Right lobe of liver (tissue), 6 donors: ENCODE measurements around the gene CD46. TPM values are rescaled to one million over a fixed set of nuclear protein-coding genes. Genes with fewer than 3 reads are reported as not detected.

Experiments used
- ATAC-seq, 4 donors: fragments of 200-7000 bp; cut with Tn5 transposase; one replicate each; pipeline ENCODE4 v1.9.1; 2020; ENCODE audit warnings: mild to moderate bottlenecking in 4 of 4, moderate library complexity in 4 of 4
- DNase-seq, 3 donors: peaks; one replicate each; pipeline ENCODE4 v3.0.0-alpha.2; 2020
- H3K27ac ChIP-seq, 3 donors: fragments of 200-600 bp; one replicate each; pipeline ENCODE4 v1.8.0; 2022
- H3K27me3 ChIP-seq, 2 donors: fragments of 200-600 bp; one replicate each; pipeline ENCODE4 v1.8.0; 2022
- H3K36me3 ChIP-seq, 4 donors: fragments of 200-600 bp; sonication (generic) in 1 of 4; one replicate each; pipeline versions ENCODE4 v1.5.1 to v1.8.0; 2017 to 2022; ENCODE audit warnings: control low read depth in 1 of 4
- H3K4me1 ChIP-seq, 4 donors: fragments of 200-600 bp; sonication (generic) in 1 of 4; one replicate each; pipeline versions ENCODE4 v1.5.1 to v1.8.0; 2017 to 2022; ENCODE audit warnings: control low read depth in 1 of 4
- H3K4me3 ChIP-seq, 3 donors: fragments of 200-600 bp; one replicate each; pipeline ENCODE4 v1.8.0; 2022
- H3K9me3 ChIP-seq, 4 donors: fragments of 200-600 bp; sonication (generic) in 1 of 4; one replicate each; pipeline versions ENCODE4 v1.5.1 to v1.8.0; 2017 to 2022; ENCODE audit warnings: control low read depth in 1 of 4
- POLR2A ChIP-seq: fragments of 450-650 bp; IDR thresholded peaks from one replicate; pipeline ENCODE4 v1.6.1; 2017; ENCODE audit warnings: antibody characterized with exemption, mild to moderate bottlenecking
- WGBS: methylation state at CpG from one replicate; pipeline ENCODE4 v1.1.6; 2018; ENCODE audit warnings: low coverage, low lambda C conversion rate; ENCODE audit not compliant: insufficient coverage; ENCODE audit errors: missing lambda C conversion rate; 5-methylcytosine and 5-hydroxymethylcytosine counted together
- intact Hi-C, 2 donors: fragments of 100-400 bp; cut with DNase I; formaldehyde crosslinking; loops; one replicate each; pipeline versions ENCODE4 v1.11.2 to v1.14.1; 2022
- total RNA-seq, 6 experiments: library from RNA; depleted of rRNA in 2 of 6; stranded (reverse); fragments of >200 nt in 2 of 6; fragmentation: NEBNext Ultra II Directional in 3 of 6; extraction: Animal tissue kit (Norgen Biotek cat#: 25700) in 3 of 6; gene quantifications; one replicate each; pipeline versions ENCODE4 v1.1.0 to v1.2.4, GENCODE V29; 2016 to 2023
- TF ChIP-seq, protein P1 (sequence below), 4 donors: fragments of 200-600 bp in 3 of 4; fragments of 450-650 bp in 1 of 4; IDR thresholded peaks; one replicate each; pipeline versions ENCODE4 v1.5.1 to v1.8.0; 2016 to 2022; ENCODE audit warnings: antibody characterized with exemption in 4 of 4, mild to moderate bottlenecking in 2 of 4
- donor health status: DM: no; HTN: yes; CAD: no.
- donor health status: DM: no; HTN: no; CAD: no.
- donor health status: DM: no; HTN: no; CAD: no.
- donor health status: DM: no; HTN: yes; CAD: no.
- donor health status: DM: no; HTN: yes; CAD: no.

CD46 gene
- total RNA-seq, 6 experiments from 2014 or later = 99.3 to 133 (median 114) TPM

DNA sequence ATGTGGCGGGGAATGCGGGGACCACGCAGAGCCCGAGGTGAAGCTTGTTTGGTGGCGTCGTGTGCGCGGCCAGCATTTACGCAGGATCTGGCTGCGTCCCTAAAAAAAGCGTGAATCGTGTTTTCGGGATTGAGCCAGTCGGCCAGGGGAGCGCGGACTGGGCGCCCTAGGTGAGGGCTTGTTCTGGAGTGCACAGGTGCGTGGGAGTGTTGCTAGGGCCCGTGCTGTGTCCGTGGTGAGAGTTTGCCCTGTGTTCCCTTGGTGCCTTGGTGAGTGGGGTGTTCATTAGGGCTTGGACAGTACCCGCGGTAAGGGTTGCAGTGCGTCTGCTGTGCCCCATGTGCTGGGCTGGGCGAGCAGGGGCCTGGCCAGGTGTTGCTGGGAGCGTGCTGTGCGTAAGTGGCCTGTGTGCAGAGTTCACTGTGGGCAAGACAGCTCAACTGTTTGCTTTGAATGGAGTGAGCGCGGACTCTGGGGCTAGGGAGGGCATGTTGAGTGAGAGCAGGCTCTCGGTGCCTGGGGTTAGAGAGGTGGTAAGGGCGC lies 673 bp downstream of the CD46 start:
- TF ChIP-seq POLR2A = peak; percentile 54
- TF ChIP-seq, protein P1, sequence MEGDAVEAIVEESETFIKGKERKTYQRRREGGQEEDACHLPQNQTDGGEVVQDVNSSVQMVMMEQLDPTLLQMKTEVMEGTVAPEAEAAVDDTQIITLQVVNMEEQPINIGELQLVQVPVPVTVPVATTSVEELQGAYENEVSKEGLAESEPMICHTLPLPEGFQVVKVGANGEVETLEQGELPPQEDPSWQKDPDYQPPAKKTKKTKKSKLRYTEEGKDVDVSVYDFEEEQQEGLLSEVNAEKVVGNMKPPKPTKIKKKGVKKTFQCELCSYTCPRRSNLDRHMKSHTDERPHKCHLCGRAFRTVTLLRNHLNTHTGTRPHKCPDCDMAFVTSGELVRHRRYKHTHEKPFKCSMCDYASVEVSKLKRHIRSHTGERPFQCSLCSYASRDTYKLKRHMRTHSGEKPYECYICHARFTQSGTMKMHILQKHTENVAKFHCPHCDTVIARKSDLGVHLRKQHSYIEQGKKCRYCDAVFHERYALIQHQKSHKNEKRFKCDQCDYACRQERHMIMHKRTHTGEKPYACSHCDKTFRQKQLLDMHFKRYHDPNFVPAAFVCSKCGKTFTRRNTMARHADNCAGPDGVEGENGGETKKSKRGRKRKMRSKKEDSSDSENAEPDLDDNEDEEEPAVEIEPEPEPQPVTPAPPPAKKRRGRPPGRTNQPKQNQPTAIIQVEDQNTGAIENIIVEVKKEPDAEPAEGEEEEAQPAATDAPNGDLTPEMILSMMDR (IDR thresholded peaks at IDR 0.05) = no peak
- Histone ChIP-seq H3K9me3 (no peaks in the 10 kb centered on the region), H3K36me3 (peaks cover 0 to 5% (median 0%) of the 10 kb centered on the region in 4 donors), H3K4me3 (peak overlapping the region; percentile 69 to 91 (median 76)), H3K4me1 (peaks cover 0 to 44% (median 15%) of the 10 kb centered on the region in 4 donors), H3K27me3 (no peaks in the 10 kb centered on the region), H3K27ac (peak overlapping the region; percentile 84 to 96 (median 87))
- DNase-seq (peak; percentile 73 to 91 (median 90)), ATAC-seq (peak; percentile 65 to 83 (median 78))
- 0% methylated on average over 9 of the region's 30 CpGs for WGBS
- intact Hi-C loops = no loop called here

DNA sequence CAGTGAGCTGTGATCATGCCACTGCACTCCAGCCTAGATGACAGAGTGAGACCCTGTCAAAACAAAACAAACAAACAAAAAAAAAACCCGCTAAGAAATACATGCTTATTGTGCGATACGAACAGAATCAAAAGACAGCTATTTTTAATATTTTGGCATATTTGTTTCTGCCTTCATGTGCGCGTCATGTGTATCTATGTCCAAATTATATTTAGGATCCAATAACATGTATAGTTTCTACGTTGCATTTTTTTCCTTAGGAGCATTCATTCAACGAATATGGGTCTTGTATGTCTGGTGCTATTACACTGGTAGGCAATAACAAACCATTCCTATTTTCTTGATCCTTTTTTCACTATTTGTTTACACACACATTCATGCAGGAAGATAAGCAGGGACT lies 1.8 kb downstream of the CD46 start:
- Histone ChIP-seq H3K4me3 (peak overlapping the region; percentile 69 to 91 (median 76)), H3K36me3 (peaks cover 0 to 13% (median 2%) of the 10 kb centered on the region in 4 donors), H3K27me3 (no peaks in the 10 kb centered on the region), H3K4me1 (peaks cover 0 to 44% (median 15%) of the 10 kb centered on the region in 4 donors), H3K9me3 (no peaks in the 10 kb centered on the region), H3K27ac (peak overlapping the region in 2 of 3 donors; percentile 87 to 96)
- 45% methylated on average over 7 of the region's 7 CpGs for WGBS
- DNase-seq (no peak), ATAC-seq (no peak)
- intact Hi-C loops = no loop called here
- TF ChIP-seq POLR2A = no peak
- TF ChIP-seq, protein P1 (IDR thresholded peaks at IDR 0.05) = no peak

GRCh38 chr1:207754011-207754410 lies 2.2 kb downstream of the CD46 start:
- H3K27ac ChIP-seq = peak overlapping the region in 2 of 3 donors; percentile 9 to 87
- peaks cover 0 to 44% (median 15%) of the 10 kb centered on the region in 4 donors for H3K4me1 ChIP-seq
- ATAC-seq = no peak

GRCh38 chr1:207754974-207755700 lies 3.3 kb downstream of the CD46 start:
- peaks cover 0 to 23% (median 6%) of the 10 kb centered on the region in 4 donors for H3K36me3 ChIP-seq
- TF ChIP-seq POLR2A = no peak
- TF ChIP-seq, protein P1 (IDR thresholded peaks at IDR 0.05) = no peak
- 24% methylated on average over 6 of the region's 7 CpGs for WGBS
- H3K4me1 ChIP-seq = peaks cover 0 to 43% (median 15%) of the 10 kb centered on the region in 4 donors
- H3K27me3 ChIP-seq = no peaks in the 10 kb centered on the region
- ATAC-seq = no peak
- DNase-seq = no peak
- H3K27ac ChIP-seq = peak overlapping the region in 1 of 3 donors; percentile 45
- intact Hi-C loops = no loop called here
- no peaks in the 10 kb centered on the region for H3K9me3 ChIP-seq
- H3K4me3 ChIP-seq = no peak overlapping the region

More at GRCh38 chr1:207754011-207754410, 2.2 kb downstream of the CD46 start:
- intact Hi-C loops = no loop called here
- Histone ChIP-seq H3K4me3 (peak overlapping the region in 2 of 3 donors; percentile 69 to 76), H3K9me3 (no peaks in the 10 kb centered on the region), H3K36me3 (peaks cover 0 to 13% (median 3%) of the 10 kb centered on the region in 4 donors), H3K27me3 (no peaks in the 10 kb centered on the region)
- DNase-seq = no peak
- whole genome bisulfite sequencing = 18% methylated on average over 4 of the region's 4 CpGs
- TF ChIP-seq, protein P1 (IDR thresholded peaks at IDR 0.05) = no peak
- TF ChIP-seq POLR2A = no peak
